Sigmoid colon (tissue), 4 donors: ENCODE data around the gene APOO.

Source experiments
- CTCF ChIP-seq, 4 experiments: fragments of 450-650 bp in 3 of 4; fragments of 200-600 bp in 1 of 4; IDR thresholded peaks; one replicate each; pipeline ENCODE4 v1.5.1; 2016 to 2019; ENCODE audit warnings: antibody characterized with exemption in 4 of 4, mild to moderate bottlenecking in 3 of 4, moderate library complexity in 2 of 4
- POLR2A ChIP-seq, 2 donors: fragments of 450-650 bp; IDR thresholded peaks; one replicate each; pipeline ENCODE4 v1.6.1; 2016; ENCODE audit warnings: antibody characterized with exemption in 2 of 2, mild to moderate bottlenecking in 2 of 2, moderate library complexity in 2 of 2
- POLR2AphosphoS5 ChIP-seq, 4 donors: sonication (generic); formaldehyde crosslinking; IDR thresholded peaks; one replicate each; pipeline ENCODE4 v1.6.1; 2017; ENCODE audit warnings: antibody characterized with exemption in 4 of 4

GRCh38 chrX:23816179-23816578 lies 91.6 kb downstream of the APOO start:
- TF ChIP-seq CTCF (IDR thresholded peaks at IDR 0.05) (no peak), POLR2A (IDR thresholded peaks at IDR 0.05) (no peak), POLR2AphosphoS5 (IDR thresholded peaks at IDR 0.05) (no peak)
